HG02870 (cell line): ENCODE results near the gene GCNT2.
A peak's percentile ranks its signal among the peaks of the same experiment; 100 is the strongest.
"Not testable (repeated sequence)": the region's sequence is repeated elsewhere in the genome, so short reads cannot be mapped to it uniquely, and the experiment has no call there.

Experiments
- ATAC-seq: cut with Tn5 transposase; IDR thresholded peaks from one replicate; pipeline ENCODE4 v1.9.1; 2021; ENCODE audit warnings: mild to moderate bottlenecking, moderate library complexity; ENCODE audit not compliant: unreplicated experiment

Gene GCNT2

DNA sequence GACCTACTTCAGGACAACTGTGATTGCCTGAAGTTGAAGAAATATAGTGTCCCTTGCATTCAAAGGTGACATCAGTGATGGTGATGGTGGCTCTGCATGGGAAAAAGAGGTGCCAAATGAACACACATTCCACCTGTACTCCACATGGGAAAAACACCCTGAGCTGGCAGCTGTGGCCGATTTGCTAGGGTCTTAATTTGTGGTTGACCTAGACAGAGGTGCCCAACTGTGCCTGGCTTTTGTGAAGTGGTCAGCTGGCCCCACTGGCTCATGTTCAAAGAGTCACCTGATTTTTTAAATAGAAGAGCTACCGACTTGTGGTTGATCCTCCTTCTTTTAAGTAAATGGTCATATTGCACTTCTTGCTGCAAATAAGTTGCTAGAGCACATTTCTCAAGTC is 7.6 kb upstream of the GCNT2 start:
- no peak for ATAC-seq

DNA sequence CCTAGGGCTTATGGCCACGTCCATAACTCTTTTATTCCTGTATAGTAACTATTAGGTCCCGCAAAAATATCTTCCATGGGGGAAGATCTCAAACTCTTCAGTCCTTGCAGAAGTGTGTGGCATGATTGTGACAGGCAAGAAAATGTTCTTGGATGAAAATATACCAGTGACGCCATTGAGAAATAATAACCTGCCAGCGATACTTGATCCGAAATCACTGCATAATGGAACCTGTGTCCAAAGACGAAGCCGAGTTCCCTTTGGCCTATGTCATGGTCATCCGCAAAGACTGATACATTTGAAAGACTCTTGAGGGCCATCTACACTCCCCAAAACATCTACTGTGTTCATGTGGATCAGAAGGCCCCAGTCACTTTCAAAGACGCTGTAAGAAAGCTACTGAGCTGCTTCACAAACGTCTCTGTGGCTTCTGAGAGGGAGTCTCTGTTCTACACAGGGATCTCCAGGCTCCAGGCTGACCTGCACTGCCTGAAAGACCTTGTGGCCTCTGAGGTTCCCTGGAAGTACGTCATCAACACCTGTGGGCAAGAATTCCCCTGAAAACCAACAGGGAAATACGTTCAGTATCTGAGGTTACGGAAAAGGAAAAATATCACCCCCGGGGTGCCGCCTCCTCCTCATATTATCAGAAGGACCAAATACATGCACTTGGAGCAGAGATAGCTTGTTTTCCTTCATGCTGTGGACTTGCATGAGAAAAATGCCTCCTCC is 6.9 kb upstream of the GCNT2 start:
- ATAC-seq = no peak

DNA sequence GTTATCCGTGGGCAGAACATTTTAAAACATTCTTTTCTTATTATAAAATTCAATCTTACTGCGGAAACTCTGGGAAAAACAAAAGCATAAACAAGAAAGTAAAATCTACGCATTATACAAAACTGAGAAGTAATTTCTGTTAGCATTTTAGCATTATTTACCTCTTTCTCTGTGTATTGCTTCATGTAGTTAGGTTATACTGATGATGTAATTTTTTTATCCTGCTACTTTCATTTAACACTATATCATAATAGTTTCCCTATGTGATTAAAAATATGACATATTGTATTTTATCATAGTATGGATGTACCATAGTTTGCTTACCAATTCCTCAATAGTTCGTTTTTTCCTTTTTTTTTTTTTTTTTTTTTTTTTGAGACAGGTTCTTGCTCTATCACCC is 4.2 kb upstream of the GCNT2 start:
- no peak for ATAC-seq

DNA sequence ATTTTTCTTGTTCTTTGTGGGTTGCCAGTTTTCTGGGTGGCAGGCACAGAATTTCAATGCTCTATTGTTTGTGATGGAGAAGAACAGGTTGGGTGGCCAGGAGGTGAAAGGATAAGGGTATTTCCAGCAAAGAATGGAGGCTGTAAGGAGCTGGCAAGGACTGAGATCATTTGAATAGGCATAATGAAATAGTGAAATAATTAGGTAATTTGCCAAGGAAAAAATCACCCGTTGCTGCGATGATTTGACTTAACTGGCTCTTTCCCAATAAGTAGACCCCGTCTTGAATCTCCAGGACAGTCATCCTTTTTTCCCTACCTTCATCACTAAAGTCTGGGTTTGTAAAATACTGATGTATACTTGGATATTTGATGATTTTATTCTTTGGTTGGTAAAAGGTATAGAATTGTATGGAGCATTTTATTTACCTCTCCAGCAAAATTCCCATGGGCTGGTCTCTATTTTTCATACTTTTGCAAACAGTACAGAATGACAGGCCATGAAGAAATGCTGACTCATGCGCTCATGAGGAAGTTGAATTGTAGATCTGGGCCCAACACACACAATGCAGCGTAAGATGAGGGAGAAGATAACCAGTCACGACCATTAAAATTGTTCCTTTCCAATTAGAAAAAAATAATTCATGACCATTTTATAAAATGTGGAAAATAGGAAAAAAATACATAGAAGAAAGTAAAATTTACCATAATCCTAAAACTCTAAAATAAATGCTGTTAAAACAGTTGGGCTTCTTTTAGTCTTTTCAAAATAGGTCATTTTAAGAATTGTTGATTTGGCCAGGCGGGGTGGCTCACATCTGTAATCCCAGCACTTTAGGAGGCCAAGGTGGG is 2.4 kb upstream of the GCNT2 start:
- ATAC-seq = no peak

DNA sequence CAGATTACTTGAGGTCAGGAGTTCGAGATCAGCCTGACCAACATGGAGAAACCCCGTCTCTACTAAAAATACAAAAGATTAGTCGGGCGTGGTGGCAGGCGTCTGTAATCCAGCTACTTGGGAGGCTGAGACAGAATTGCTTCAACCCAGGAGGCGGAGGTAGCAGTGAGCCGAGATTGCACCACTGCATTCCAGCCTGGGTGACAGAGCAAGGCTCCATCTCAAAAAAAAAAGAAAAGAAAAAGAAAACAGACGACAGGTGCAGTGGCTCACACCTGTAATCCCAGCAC is 1.8 kb upstream of the GCNT2 start:
- ATAC-seq = not testable (repeated sequence)

DNA sequence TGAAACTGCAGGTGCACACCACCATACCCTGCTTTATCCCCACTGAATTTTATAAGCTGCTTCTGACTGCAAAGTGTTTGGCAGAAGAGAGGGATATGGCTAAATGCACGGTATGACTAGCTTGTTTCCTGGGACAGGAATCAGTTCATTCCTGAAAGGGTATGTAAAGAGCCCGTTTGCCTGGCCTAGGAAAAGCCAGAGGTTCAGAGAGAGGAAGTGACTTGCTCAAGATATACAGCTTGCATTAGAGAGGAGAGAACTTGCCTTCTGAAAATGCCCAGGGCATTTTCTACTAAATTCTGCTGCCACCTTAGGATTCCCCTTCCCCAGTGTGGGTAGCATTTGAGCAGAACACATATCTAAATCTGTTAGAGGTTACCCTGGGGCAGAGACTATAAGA is 683 bp upstream of the GCNT2 start:
- peak; percentile 12 for ATAC-seq

DNA sequence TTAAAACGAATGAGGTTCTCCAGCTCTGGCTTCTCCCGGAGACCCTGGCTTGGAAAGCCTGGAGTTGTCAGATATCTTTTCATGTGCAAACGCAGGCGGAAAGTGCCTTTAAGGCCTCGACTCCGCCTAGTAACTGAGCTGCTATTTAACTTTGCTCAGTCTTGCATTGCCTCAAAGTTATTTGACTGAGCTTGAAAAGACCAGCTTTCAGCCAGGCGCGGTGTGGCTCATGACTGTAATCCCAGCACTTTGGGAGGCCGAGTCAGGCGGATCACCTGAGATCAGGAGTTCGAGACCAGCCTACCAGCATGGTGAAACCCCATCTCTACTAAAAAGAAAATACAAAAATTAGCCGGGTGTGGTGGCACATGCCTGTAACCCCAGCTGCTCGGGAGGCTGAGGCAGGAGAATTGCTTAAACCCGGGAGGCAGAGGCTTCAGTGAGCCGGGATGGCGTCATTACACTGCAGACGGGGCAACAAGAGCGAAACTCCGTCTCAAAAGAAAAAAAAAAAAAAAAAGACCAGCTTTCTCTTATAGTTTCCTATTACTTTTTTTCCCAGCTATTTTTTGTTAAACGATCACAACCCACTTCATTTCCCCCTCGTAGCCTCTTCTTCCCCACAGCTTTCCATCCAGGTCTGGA is 1.9 kb downstream of the GCNT2 start:
- ATAC-seq = no peak

DNA sequence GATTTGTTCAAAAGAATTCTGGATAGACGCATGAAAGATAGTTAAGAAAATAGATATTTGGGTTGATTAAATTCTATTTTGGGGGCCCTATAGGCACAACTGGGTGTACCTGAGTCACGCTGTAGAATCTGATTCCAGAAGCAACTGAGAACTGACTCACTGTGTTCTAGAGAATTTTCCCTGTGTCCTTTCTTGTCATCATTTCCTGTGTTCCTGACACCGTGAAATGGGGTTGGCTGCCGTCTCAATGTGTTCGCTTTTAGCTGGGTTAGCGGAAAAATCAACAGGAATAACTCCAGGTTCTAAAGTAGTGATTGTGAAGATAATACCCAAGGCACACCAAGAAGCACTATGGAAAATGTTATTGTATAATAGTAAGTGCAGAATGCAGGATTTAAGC is 5.0 kb downstream of the GCNT2 start:
- ATAC-seq = no peak

DNA sequence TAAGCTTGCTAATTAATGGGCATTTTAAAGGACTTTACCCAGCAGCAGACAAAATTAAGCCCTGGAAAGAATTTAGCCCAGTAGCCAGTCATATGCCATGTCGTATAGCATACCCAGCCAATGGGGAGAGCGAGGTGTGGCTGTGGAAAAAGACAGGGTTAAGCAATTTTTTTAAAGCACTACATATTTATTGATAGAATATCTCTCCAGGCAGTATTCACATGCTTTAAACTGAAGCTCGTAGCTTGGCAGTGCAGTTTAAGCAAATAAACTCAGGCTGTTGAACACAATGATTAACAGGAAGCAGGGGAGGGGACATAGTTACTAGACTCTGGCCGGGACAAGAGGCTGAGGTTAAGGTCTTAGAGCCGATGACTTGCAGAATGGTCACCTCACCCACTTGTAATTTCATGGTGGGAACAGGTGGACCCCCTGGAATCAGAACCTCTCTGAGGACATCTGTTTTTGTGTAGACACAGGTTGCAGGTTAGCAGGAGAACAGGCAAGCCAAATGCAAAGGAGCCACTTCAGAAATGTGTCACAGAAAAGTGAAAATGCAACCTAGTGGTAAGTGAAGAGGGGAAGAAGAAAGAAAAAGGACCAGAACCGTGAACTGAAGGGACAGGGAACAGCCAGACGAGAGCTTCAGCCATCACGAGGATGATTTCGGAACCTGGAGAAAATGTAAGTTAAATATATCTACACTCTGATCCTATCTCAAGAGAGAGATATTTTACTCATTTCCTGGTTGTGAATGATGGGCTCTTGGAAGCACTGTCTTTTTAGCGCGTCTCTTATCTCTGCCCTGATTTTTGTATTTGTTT is 7.2 kb downstream of the GCNT2 start:
- ATAC-seq = peak; percentile 58

DNA sequence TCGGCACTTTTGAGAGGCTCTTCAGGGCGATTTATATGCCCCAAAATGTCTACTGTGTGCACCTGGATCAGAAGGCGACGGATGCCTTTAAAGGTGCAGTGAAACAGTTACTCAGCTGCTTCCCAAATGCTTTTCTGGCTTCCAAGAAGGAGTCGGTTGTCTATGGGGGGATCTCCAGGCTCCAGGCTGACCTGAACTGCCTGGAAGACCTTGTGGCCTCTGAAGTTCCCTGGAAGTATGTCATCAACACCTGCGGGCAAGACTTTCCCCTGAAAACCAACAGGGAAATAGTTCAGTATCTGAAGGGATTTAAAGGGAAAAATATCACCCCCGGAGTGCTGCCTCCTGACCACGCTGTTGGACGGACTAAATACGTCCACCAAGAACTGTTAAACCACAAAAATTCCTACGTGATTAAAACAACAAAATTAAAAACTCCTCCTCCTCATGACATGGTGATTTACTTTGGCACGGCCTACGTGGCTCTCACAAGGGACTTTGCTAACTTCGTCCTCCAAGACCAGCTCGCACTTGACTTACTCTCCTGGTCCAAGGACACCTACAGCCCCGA is 8.2 kb downstream of the GCNT2 start:
- ATAC-seq = no peak

DNA sequence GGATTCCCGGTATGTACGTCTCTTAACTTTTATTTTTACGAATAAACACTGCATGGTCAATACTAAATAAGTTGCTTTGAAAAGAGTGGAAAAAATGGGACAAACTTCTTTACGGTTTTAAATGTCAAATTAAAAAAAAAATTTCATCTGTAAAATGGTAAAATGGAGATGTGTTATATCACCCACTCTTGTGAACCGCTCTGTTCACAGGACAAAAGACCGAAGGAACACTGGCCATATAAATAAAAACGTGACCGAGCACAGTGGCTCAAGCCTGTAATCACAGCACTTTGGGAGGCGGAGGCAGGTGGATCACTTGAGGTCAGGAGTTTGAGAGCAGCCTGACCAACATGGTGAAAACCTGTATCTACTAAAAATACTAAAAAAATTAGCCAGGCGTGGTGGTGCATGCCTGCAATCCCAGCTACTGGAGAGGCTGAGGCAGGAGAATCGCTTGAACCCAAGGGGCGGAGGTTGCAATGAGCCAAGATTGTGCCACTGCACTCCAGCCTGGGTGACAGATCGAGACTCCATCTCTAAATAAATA is 8.8 kb downstream of the GCNT2 start:
- ATAC-seq = not testable (repeated sequence)

DNA sequence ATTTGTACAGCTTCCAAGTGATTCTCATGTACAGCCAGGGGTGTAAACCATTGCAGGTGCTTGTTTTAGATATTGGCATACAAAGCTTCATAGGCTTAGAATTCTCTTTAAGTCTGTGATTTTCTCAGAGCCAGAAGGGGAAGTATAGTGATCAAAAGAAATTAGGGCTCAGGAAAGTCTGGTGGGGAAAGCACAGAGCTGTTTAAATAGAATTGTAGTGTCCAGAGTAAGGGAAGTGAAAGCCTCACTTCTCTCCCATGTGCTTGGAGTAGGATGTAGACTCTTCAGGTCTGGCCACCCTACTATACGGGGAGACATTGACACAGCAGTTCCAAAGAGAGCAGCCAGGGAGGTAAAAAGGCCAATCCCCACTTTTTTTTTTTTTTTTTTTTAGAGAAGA is 10.4 kb downstream of the GCNT2 start:
- peak; percentile 12 for ATAC-seq

DNA sequence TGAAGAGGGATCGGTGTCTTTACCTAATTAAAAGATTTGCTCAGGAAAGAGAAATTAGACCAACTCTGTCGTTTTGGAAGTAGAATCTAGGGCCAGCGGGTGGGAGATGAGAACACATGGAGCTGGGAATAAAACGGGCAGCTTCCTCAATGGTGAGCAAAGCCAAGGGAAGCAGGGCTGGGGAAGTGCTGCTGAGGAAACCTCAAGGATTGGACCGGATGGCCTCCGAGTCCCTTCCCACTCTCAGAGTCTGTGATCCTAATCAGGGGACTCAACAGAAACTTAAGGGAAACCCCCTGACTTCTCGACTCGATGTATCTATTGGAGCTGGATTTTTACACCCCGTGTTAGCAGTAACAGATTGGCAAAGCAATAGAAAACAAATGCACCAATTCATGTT is 10.8 kb downstream of the GCNT2 start:
- no peak for ATAC-seq

DNA sequence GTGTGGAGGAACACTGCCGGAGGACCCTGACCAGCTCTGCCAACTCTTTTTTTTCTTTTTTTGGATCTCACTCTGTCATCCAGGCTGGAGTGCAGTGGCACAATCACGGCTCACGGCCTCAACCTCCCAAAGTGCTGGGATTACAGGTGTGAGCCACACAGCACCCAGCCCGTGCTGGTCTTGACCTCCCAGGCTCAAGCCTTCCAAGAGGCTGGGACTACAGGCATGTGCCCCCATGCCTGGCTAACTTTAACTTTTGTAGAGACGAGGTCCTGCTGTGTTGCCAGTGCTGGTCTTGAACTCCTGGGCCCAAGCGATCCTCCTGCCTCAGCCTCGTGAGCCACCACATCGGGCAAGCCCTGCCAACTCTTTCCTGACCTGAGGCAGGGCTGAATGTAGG is 11.2 kb downstream of the GCNT2 start:
- ATAC-seq = no peak

DNA sequence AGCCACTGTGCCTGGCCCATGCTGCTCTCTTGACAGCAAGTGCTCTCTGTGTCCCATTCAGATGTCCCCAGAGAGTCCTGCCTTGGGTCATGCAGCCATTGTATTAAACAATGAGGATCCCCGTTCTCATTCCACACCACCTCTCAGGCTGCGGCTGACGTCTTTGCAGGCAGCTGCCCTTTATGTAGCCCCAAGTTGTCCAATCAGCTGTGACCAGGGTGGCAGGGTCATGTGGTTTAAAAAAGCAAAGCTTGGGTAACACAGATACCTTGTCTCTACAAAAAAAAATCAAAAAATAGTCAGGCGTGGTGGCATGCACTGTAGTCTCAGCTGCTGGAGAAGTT is 13.2 kb downstream of the GCNT2 start:
- peak; percentile 4 for ATAC-seq

DNA sequence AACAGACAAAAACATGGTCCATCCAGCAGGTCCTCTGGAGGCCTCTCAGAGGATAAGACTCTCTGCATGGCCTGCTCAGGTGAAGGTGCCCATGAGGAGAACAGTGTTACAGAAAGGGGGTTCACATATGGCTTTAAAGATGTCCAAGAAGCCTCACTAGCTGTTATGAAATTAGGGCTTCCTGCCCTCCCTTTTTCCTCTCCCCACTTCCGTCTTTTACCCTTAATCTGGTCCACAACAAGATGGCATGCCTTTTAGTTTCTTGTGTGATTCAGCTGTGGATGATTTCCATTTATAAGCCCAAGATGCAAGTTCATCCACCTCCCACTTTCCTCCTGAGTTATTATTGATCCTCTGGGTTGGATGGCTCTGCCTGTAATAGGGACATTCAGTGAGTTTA is 14.0 kb downstream of the GCNT2 start:
- ATAC-seq = no peak

DNA sequence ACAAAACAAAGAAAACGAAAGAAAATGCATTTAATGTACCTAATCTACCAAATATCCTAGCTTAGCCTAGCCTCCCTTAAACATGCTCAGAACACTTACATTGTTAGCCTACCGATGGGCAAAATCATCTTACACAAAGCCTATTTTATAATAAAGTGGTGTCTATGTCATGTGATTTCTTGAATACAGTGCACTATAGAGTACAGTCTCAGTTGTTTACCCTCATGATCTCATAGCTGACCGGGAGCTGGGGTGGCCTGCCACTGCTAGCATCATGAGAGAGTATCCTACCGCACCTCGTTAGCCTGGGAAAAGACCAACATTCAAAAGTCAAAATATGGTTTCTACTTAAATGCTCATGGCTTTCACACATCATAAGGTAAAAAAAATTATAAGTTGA is 16.6 kb downstream of the GCNT2 start:
- no peak for ATAC-seq

DNA sequence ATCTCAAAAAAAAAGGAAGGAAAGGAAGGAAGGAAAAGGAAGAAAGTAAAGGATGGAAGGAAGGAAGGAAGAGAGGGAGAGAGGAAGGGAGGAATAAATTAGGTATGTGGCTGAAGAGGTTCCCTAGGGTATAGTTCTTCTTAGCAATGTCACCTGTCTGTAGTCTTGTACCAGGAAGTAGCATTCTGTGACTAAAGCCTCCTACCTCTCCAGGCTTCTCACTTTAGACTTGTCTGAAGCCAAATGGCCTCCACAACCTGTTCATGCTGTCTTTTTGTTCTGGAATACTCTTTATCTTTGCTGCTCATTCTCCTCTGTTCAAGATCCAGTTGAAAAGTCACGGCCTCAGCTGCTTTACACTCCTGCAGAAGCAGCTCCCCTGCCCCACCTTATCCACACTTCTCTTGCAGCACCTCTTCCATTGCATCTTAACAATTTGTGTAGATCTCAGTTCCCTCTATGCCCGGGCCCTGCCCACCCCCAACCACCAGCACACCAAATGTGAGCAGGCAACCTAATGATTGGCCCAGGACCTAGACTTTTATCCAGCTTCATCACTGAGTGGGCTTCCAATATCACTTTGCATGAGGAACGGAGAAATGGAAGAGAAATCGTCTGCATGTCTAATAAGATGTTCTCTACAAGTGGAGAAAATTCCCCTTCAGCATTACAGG is 19.1 kb downstream of the GCNT2 start:
- ATAC-seq = no peak

DNA sequence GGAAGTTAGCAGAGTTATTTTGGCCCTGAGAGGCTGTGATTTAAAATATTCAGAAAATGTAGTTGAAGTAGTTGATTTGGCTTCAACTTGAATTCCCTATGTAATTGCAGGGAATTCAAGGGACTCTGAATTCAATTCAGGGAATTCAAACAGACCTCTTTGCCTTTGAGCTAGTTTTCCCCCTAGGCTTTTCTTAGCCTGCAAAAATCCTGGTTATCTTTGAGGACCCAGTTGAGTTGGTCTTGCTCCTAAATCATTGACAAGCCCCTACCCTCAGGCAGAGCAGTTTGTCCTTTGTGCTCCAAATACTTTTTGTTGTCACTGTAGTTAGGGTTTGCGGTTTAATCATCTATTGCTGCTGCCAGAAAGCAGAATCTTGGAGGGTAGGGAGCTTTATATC is 20.4 kb downstream of the GCNT2 start:
- no peak for ATAC-seq

DNA sequence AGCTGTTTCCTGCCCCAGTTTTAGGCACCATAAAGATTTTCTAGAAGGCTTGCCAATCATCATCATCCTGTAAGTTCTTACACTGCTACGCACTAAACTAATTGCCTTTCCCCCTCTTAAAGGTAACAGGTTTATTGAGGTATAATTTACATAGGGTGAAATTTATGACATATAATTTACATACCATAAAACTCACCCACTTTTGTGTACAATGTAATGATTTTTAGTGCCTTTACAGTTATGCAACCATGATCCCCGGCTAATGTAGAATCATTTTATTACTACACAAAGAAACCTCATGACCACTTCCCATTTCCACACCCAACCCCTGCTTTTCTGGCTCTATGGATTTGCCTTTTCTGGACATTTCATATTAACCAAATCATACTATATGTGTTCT is 21.1 kb downstream of the GCNT2 start:
- no peak for ATAC-seq
